ENCODE results near the gene IPP. TPM values are rescaled to one million over a fixed set of nuclear protein-coding genes. Genes with fewer than 3 reads are reported as not detected.
A peak's percentile ranks its signal among the peaks of the same experiment; 100 is the strongest.

IPP gene
- total RNA-seq, 1 donor from 2014 or later, result 13.3 TPM

GRCh38 chr1:45686015-45686287, 64.5 kb downstream of the IPP start:
- no peak for DNase-seq (ENCODE audit: low read depth)
- Histone ChIP-seq H3K4me2 (ENCODE audit: low read length) (peak overlapping the region; percentile 95), H3K9me3 (ENCODE audit: insufficient read depth, low read depth, low read length) (no peaks in the 10 kb centered on the region), H3K4me3 (ENCODE audit: insufficient read depth, low read depth, low read length) (peak overlapping the region; percentile 93), H3K4me1 (ENCODE audit: insufficient read depth, low read length) (peaks cover 8% of the 10 kb centered on the region), H3K27me3 (ENCODE audit: insufficient read depth, low read length) (no peaks in the 10 kb centered on the region), H3K27ac (ENCODE audit: low read depth, low read length) (peak overlapping the region; percentile 94), H2AFZ (ENCODE audit: low read depth, low read length) (peak overlapping the region; percentile 96), H3K36me3 (ENCODE audit: insufficient read depth, low read length) (no peaks in the 10 kb centered on the region), H4K20me1 (ENCODE audit: insufficient read depth, low read length) (peaks cover 33% of the 10 kb centered on the region), H3K9ac (ENCODE audit: low read length) (peak overlapping the region; percentile 98), H3K79me2 (ENCODE audit: insufficient read depth, low read length) (peaks cover 83% of the 10 kb centered on the region)
- peaks cover 8% of the 10 kb centered on the region for H3K4me1 Mint-ChIP-seq (ENCODE audit: low read depth, unreplicated experiment)
- no peaks in the 10 kb centered on the region for H3K9me3 Mint-ChIP-seq (ENCODE audit: unreplicated experiment)
- peak overlapping the region; percentile 95 for H3K4me3 Mint-ChIP-seq (ENCODE audit: unreplicated experiment)
- FAIRE-seq, result no peak
- no peaks in the 10 kb centered on the region for H3K36me3 Mint-ChIP-seq (ENCODE audit: low read depth, unreplicated experiment)
- no peaks in the 10 kb centered on the region for H3K27me3 Mint-ChIP-seq (ENCODE audit: low read depth, unreplicated experiment)
- peak overlapping the region; percentile 96 for H3K27ac Mint-ChIP-seq (ENCODE audit: unreplicated experiment)
- no peak for TF ChIP-seq CTCF (IDR thresholded peaks at IDR 0.05; ENCODE audit: insufficient read depth, low read depth, low read length)
- no peak for TF ChIP-seq EZH2 (IDR thresholded peaks at IDR 0.05; ENCODE audit: insufficient read depth, low read length)

- H3K79me2 ChIP-seq (ENCODE audit: insufficient read depth, low read length), result peaks cover 83% of the 10 kb centered on the region
- no peaks in the 10 kb centered on the region for H3K9me3 Mint-ChIP-seq (ENCODE audit: unreplicated experiment)
- H2AFZ ChIP-seq (ENCODE audit: low read depth, low read length), result peak overlapping the region; percentile 96
- peak overlapping the region; percentile 95 for H3K4me2 ChIP-seq (ENCODE audit: low read length)
- peaks cover 38% of the 10 kb centered on the region for H4K20me1 ChIP-seq (ENCODE audit: insufficient read depth, low read length)
- peak overlapping the region; percentile 93 for H3K4me3 ChIP-seq (ENCODE audit: insufficient read depth, low read depth, low read length)
- H3K27me3 ChIP-seq (ENCODE audit: insufficient read depth, low read length), result no peaks in the 10 kb centered on the region
- peak overlapping the region; percentile 96 for H3K27ac Mint-ChIP-seq (ENCODE audit: unreplicated experiment)
- peak overlapping the region; percentile 98 for H3K9ac ChIP-seq (ENCODE audit: low read length)
- DNase-seq (ENCODE audit: low read depth) (no peak), FAIRE-seq (no peak)
- peaks cover 12% of the 10 kb centered on the region for H3K4me1 Mint-ChIP-seq (ENCODE audit: low read depth, unreplicated experiment)
- H3K36me3 Mint-ChIP-seq (ENCODE audit: low read depth, unreplicated experiment), result no peaks in the 10 kb centered on the region
- peak overlapping the region; percentile 94 for H3K27ac ChIP-seq (ENCODE audit: low read depth, low read length)
- no peaks in the 10 kb centered on the region for H3K27me3 Mint-ChIP-seq (ENCODE audit: low read depth, unreplicated experiment)
- no peaks in the 10 kb centered on the region for H3K36me3 ChIP-seq (ENCODE audit: insufficient read depth, low read length)
- H3K4me3 Mint-ChIP-seq (ENCODE audit: unreplicated experiment), result peak overlapping the region; percentile 95
- no peaks in the 10 kb centered on the region for H3K9me3 ChIP-seq (ENCODE audit: insufficient read depth, low read depth, low read length)
- TF ChIP-seq CTCF (IDR thresholded peaks at IDR 0.05; ENCODE audit: insufficient read depth, low read depth, low read length), result no peak
- no peak for TF ChIP-seq EZH2 (IDR thresholded peaks at IDR 0.05; ENCODE audit: insufficient read depth, low read length)
- peaks cover 8% of the 10 kb centered on the region for H3K4me1 ChIP-seq (ENCODE audit: insufficient read depth, low read length)
These were observed 65.0 kb downstream of the IPP start for GRCh38 chr1:45685308-45686014.

GRCh38 chr1:45684402-45684801, 66.1 kb downstream of the IPP start:
- H3K79me2 ChIP-seq (ENCODE audit: insufficient read depth, low read length), result peaks cover 83% of the 10 kb centered on the region
- H3K4me1 ChIP-seq (ENCODE audit: insufficient read depth, low read length), result peaks cover 9% of the 10 kb centered on the region
- TF ChIP-seq CTCF (IDR thresholded peaks at IDR 0.05; ENCODE audit: insufficient read depth, low read depth, low read length) (no peak), EZH2 (IDR thresholded peaks at IDR 0.05; ENCODE audit: insufficient read depth, low read length) (no peak)
- H3K27ac Mint-ChIP-seq (ENCODE audit: unreplicated experiment), result peak overlapping the region; percentile 13
- no peaks in the 10 kb centered on the region for H3K36me3 Mint-ChIP-seq (ENCODE audit: low read depth, unreplicated experiment)
- FAIRE-seq (no peak), DNase-seq (ENCODE audit: low read depth) (no peak)
- peak overlapping the region; percentile 98 for H3K9ac ChIP-seq (ENCODE audit: low read length)
- H3K4me2 ChIP-seq (ENCODE audit: low read length), result peak overlapping the region; percentile 95
- no peaks in the 10 kb centered on the region for H3K27me3 ChIP-seq (ENCODE audit: insufficient read depth, low read length)
- H3K36me3 ChIP-seq (ENCODE audit: insufficient read depth, low read length), result no peaks in the 10 kb centered on the region
- no peaks in the 10 kb centered on the region for H3K9me3 ChIP-seq (ENCODE audit: insufficient read depth, low read depth, low read length)
- H3K27ac ChIP-seq (ENCODE audit: low read depth, low read length), result no peak overlapping the region
- H3K27me3 Mint-ChIP-seq (ENCODE audit: low read depth, unreplicated experiment), result no peaks in the 10 kb centered on the region
- no peaks in the 10 kb centered on the region for H3K9me3 Mint-ChIP-seq (ENCODE audit: unreplicated experiment)
- H2AFZ ChIP-seq (ENCODE audit: low read depth, low read length), result no peak overlapping the region
- peak overlapping the region; percentile 95 for H3K4me3 Mint-ChIP-seq (ENCODE audit: unreplicated experiment)
- peaks cover 12% of the 10 kb centered on the region for H3K4me1 Mint-ChIP-seq (ENCODE audit: low read depth, unreplicated experiment)
- H3K4me3 ChIP-seq (ENCODE audit: insufficient read depth, low read depth, low read length), result peak overlapping the region; percentile 93
- peaks cover 48% of the 10 kb centered on the region for H4K20me1 ChIP-seq (ENCODE audit: insufficient read depth, low read length)

All from astrocyte (in vitro differentiated cells and primary cell).